Measurements from ENCODE around the gene CLCN3.
"Not testable (repeated sequence)": the region's sequence is repeated elsewhere in the genome, so short reads cannot be mapped to it uniquely, and the experiment has no call there.

CLCN3 gene

GRCh38 chr4:169668069-169668721 is 47.8 kb downstream of the CLCN3 start:
- Histone ChIP-seq H3K4me3 (ENCODE audit: insufficient read depth, low read length, poor library complexity, severe bottlenecking) (no peak overlapping the region), H3K79me2 (ENCODE audit: insufficient read depth, low read length) (peaks cover 55% of the 10 kb centered on the region), H2AFZ (ENCODE audit: low read depth, low read length, severe bottlenecking) (no peak overlapping the region), H3K27ac (ENCODE audit: low read depth, low read length) (no peak overlapping the region), H3K27me3 (ENCODE audit: low read length) (no peaks in the 10 kb centered on the region), H3K36me3 (ENCODE audit: low read length) (peaks cover 6% of the 10 kb centered on the region; the same call in 1 of the 2 replicates), H3K9me2 (replicated peaks; ENCODE audit: insufficient read depth, low read length) (no peaks in the 10 kb centered on the region), H3K9me3 (ENCODE audit: insufficient read depth, low read length) (no peaks in the 10 kb centered on the region), H3K9ac (ENCODE audit: low read length) (no peak overlapping the region), H3F3A (ENCODE audit: insufficient read depth) (no peaks in the 10 kb centered on the region; the same call in 1 of the 2 replicates), H4K20me1 (ENCODE audit: low read depth, low read length) (no peaks in the 10 kb centered on the region), H3K4me2 (ENCODE audit: low read depth, low read length, poor library complexity, severe bottlenecking) (no peak overlapping the region)
- TF ChIP-seq EZH2phosphoT487 (conservative IDR thresholded peaks at IDR 0.05; ENCODE audit: low read length) (no peak), CTCF (IDR thresholded peaks at IDR 0.05; ENCODE audit: insufficient read depth, low read length, poor library complexity, severe bottlenecking) (no peak)

- Histone ChIP-seq H3K79me2 (ENCODE audit: insufficient read depth, low read length) (0 out of 2 replicates have a peak, but pooled peaks cover 10% of the 10 kb centered on the region), H3K4me3 (ENCODE audit: insufficient read depth, low read length, poor library complexity, severe bottlenecking) (no peak overlapping the region), H3K27ac (ENCODE audit: low read depth, low read length) (no peak overlapping the region), H2AFZ (ENCODE audit: low read depth, low read length, severe bottlenecking) (no peak overlapping the region), H3K4me2 (ENCODE audit: low read depth, low read length, poor library complexity, severe bottlenecking) (no peak overlapping the region), H3K27me3 (ENCODE audit: low read length) (no peaks in the 10 kb centered on the region), H3K9me2 (replicated peaks; ENCODE audit: insufficient read depth, low read length) (no peaks in the 10 kb centered on the region), H4K20me1 (ENCODE audit: low read depth, low read length) (no peaks in the 10 kb centered on the region), H3K36me3 (ENCODE audit: low read length) (no peaks in the 10 kb centered on the region), H3K9me3 (ENCODE audit: insufficient read depth, low read length) (no peaks in the 10 kb centered on the region), H3F3A (ENCODE audit: insufficient read depth) (0 out of 2 replicates have a peak, but pooled peaks cover 3% of the 10 kb centered on the region), H3K9ac (ENCODE audit: low read length) (no peak overlapping the region)
- TF ChIP-seq CTCF (IDR thresholded peaks at IDR 0.05; ENCODE audit: insufficient read depth, low read length, poor library complexity, severe bottlenecking) (no peak), EZH2phosphoT487 (conservative IDR thresholded peaks at IDR 0.05; ENCODE audit: low read length) (no peak)
Measured at GRCh38 chr4:169675825-169676224, 55.4 kb downstream of the CLCN3 start.

- no peak overlapping the region for H3K27ac ChIP-seq (ENCODE audit: low read depth, low read length)
- no peaks in the 10 kb centered on the region for H3K9me3 ChIP-seq (ENCODE audit: insufficient read depth, low read length)
- H2AFZ ChIP-seq (ENCODE audit: low read depth, low read length, severe bottlenecking), result no peak overlapping the region
- H3F3A ChIP-seq (ENCODE audit: insufficient read depth), result 0 out of 2 replicates have a peak, but pooled peaks cover 3% of the 10 kb centered on the region
- H3K9ac ChIP-seq (ENCODE audit: low read length), result no peak overlapping the region
- no peak overlapping the region for H3K4me2 ChIP-seq (ENCODE audit: low read depth, low read length, poor library complexity, severe bottlenecking)
- peaks cover 7% of the 10 kb centered on the region; the same call in 1 of the 2 replicates for H3K36me3 ChIP-seq (ENCODE audit: low read length)
- 0 out of 2 replicates have a peak, but pooled peaks cover 10% of the 10 kb centered on the region for H3K79me2 ChIP-seq (ENCODE audit: insufficient read depth, low read length)
- TF ChIP-seq CTCF (IDR thresholded peaks at IDR 0.05; ENCODE audit: insufficient read depth, low read length, poor library complexity, severe bottlenecking) (no peak), EZH2phosphoT487 (conservative IDR thresholded peaks at IDR 0.05; ENCODE audit: low read length) (no peak)
- no peaks in the 10 kb centered on the region for H3K27me3 ChIP-seq (ENCODE audit: low read length)
- no peak overlapping the region for H3K4me3 ChIP-seq (ENCODE audit: insufficient read depth, low read length, poor library complexity, severe bottlenecking)
- no peaks in the 10 kb centered on the region for H4K20me1 ChIP-seq (ENCODE audit: low read depth, low read length)
- no peaks in the 10 kb centered on the region for H3K9me2 ChIP-seq (replicated peaks; ENCODE audit: insufficient read depth, low read length)
Measured at GRCh38 chr4:169677150-169677748, 56.9 kb downstream of the CLCN3 start.

GRCh38 chr4:169678486-169678885 is 58.1 kb downstream of the CLCN3 start:
- H3K9ac ChIP-seq (ENCODE audit: low read length); H3F3A ChIP-seq (ENCODE audit: insufficient read depth); H4K20me1 ChIP-seq (ENCODE audit: low read depth, low read length); H3K4me2 ChIP-seq (ENCODE audit: low read depth, low read length, poor library complexity, severe bottlenecking); H3K9me2 ChIP-seq (replicated peaks; ENCODE audit: insufficient read depth, low read length); H3K9me3 ChIP-seq (ENCODE audit: insufficient read depth, low read length); H2AFZ ChIP-seq (ENCODE audit: low read depth, low read length, severe bottlenecking); H3K27me3 ChIP-seq (ENCODE audit: low read length); H3K27ac ChIP-seq (ENCODE audit: low read depth, low read length); H3K4me3 ChIP-seq (ENCODE audit: insufficient read depth, low read length, poor library complexity, severe bottlenecking): not testable (repeated sequence)
- H3K79me2 ChIP-seq (ENCODE audit: insufficient read depth, low read length), result 0 out of 2 replicates have a peak, but pooled peaks cover 10% of the 10 kb centered on the region
- peaks cover 11% of the 10 kb centered on the region; the same call in 1 of the 2 replicates for H3K36me3 ChIP-seq (ENCODE audit: low read length)

- not testable (repeated sequence) for H4K20me1 ChIP-seq (ENCODE audit: low read depth, low read length); H3K27me3 ChIP-seq (ENCODE audit: low read length); H3K9me3 ChIP-seq (ENCODE audit: insufficient read depth, low read length); H3K9ac ChIP-seq (ENCODE audit: low read length); H3K4me2 ChIP-seq (ENCODE audit: low read depth, low read length, poor library complexity, severe bottlenecking); H3K4me3 ChIP-seq (ENCODE audit: insufficient read depth, low read length, poor library complexity, severe bottlenecking); H3F3A ChIP-seq (ENCODE audit: insufficient read depth); H3K27ac ChIP-seq (ENCODE audit: low read depth, low read length); H3K9me2 ChIP-seq (replicated peaks; ENCODE audit: insufficient read depth, low read length); H2AFZ ChIP-seq (ENCODE audit: low read depth, low read length, severe bottlenecking)
- H3K79me2 ChIP-seq (ENCODE audit: insufficient read depth, low read length), result 0 out of 2 replicates have a peak, but pooled peaks cover 10% of the 10 kb centered on the region
- H3K36me3 ChIP-seq (ENCODE audit: low read length), result peaks cover 11% of the 10 kb centered on the region; the same call in 1 of the 2 replicates
Measured at GRCh38 chr4:169678951-169679591, 58.7 kb downstream of the CLCN3 start.
